AG08396 (cell line): ENCODE measurements around the gene EPB41L4B.
"Not testable (repeated sequence)": the region's sequence is repeated elsewhere in the genome, so short reads cannot be mapped to it uniquely, and the experiment has no call there.

Experiments used
- DNase-seq: peaks from one replicate; pipeline ENCODE4 v3.0.0; 2012; ENCODE audit warnings: low spot score, mixed read lengths

The EPB41L4B gene

GRCh38 chr9:109163194-109163593, 157.7 kb downstream of the EPB41L4B start:
- no peak for DNase-seq

DNA sequence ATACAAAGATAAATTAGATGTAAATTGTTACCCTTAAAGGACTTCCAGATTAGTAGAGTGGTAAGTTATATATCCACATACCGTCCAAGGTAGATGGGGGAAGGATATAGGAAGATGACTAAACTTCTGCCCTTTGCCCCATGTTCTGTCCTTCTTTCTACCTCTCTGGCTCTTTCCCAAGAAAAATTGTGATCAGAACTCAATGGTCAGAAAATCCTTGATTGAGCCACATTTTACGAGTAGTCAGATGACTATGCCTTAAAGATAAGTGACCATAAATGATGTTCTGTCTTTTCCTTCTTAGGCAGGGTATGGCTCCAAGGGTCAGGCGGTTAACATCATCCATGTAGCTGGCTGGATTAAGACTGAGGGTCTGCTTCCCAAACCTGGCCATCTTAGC, 158.2 kb downstream of the EPB41L4B start:
- no peak for DNase-seq

- no peak for DNase-seq
Measured at GRCh38 chr9:109161471-109161870, 159.4 kb downstream of the EPB41L4B start.

DNA sequence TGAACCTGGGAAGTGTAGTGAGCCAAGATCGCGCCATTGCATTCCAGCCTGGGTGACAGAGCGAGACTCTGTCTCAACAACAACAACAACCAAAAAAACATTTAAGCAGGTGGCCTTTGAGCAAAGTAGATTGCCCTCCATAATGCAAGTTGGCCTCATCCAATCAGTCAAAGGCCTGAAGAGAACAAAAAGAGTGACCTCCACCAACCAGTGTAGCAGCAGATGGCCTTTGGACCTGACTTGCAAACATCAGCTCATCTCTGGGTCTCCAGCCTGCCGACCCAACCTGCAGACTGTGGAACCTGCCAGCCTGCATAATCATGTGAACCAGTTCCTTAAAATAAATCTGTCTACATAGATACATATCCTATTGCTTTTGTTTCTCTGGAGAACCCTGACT, 161.3 kb downstream of the EPB41L4B start:
- DNase-seq = no peak

DNA sequence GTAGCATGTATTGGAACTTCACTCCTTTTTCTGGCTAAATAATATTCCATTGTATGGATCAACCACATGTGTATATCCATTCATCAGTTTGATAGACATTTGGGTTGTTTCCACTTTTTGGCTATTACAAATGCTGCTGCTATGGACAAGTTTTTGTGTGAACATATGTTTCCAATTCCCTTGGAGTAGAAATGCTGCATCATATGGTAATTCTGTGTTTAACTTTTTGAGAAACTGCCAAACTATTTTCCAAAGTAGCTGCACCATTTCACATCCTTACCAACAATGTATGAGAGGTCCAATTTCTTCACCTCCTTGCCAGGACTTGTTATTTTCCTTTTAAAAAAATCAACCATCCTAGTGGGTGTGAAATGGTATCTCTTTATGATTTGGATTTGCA, 162.2 kb downstream of the EPB41L4B start:
- no peak for DNase-seq

GRCh38 chr9:109156708-109157107, 164.2 kb downstream of the EPB41L4B start:
- DNase-seq = no peak

GRCh38 chr9:109150925-109151545, 169.8 kb downstream of the EPB41L4B start:
- DNase-seq = no peak

GRCh38 chr9:109149722-109150121, 171.1 kb downstream of the EPB41L4B start:
- no peak for DNase-seq

GRCh38 chr9:109149089-109149488, 171.8 kb downstream of the EPB41L4B start:
- no peak for DNase-seq

GRCh38 chr9:109145051-109145450, 175.8 kb downstream of the EPB41L4B start:
- no peak for DNase-seq

GRCh38 chr9:109143881-109144562, 176.8 kb downstream of the EPB41L4B start:
- DNase-seq = peak; percentile 35

DNA sequence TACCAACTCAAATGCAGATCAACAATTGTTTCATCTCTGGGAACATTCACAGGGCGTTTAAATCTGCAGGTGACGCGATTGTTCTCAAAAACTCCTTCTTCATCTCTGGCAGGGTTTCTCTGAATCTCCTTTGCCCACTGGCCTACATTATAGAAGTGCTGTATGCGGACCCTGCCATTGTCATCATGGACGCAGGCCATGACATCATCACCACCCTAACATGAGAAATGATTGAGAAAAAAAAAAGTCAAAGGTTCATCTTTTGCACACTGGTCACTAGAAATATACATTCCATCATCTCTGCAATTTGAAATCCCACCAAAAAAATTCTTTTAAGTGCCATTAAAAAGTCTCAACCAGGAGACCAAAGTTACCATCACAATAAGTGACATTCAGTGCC, 179.5 kb downstream of the EPB41L4B start:
- no peak for DNase-seq

- DNase-seq = no peak
Measured at GRCh38 chr9:109139851-109140250, 181.0 kb downstream of the EPB41L4B start.

GRCh38 chr9:109138421-109138820, 182.4 kb downstream of the EPB41L4B start:
- DNase-seq = no peak

GRCh38 chr9:109134167-109134578, 186.7 kb downstream of the EPB41L4B start:
- DNase-seq = no peak

- no peak for DNase-seq
Measured at GRCh38 chr9:109133533-109133932, 187.3 kb downstream of the EPB41L4B start.

- DNase-seq = no peak
Measured at GRCh38 chr9:109132567-109133021, 188.3 kb downstream of the EPB41L4B start.

GRCh38 chr9:109129470-109130197, 191.2 kb downstream of the EPB41L4B start:
- DNase-seq = no peak

- DNase-seq = not testable (repeated sequence)
Measured at GRCh38 chr9:109126671-109127070, 194.2 kb downstream of the EPB41L4B start.

DNA sequence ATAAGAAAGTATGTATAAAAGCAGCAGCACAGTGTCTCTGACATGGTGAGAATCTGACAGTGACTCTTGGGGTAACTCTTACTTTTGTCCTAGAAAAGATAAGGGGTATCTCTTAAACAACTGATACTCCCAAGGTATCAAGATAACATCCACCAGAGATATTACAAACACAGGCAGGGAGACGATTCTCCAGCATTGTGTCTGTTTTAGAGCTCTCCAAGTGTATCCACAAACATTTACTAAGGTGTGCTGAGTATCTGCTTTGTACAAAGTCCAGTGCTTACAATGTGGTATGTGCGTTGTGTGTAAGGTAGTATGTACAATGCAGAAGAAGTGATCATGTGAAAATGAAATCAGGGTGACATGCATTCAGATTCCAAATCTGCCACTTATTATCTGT, 196.7 kb downstream of the EPB41L4B start:
- no peak for DNase-seq

- DNase-seq = no peak
Measured at GRCh38 chr9:109122726-109123621, 197.9 kb downstream of the EPB41L4B start.
